Tongue (tissue), 2 donors: ENCODE measurements around the gene KRTAP5-2. TPM values are rescaled to one million over a fixed set of nuclear protein-coding genes. Genes with fewer than 3 reads are reported as not detected.

Experiments
- DNase-seq: peaks from one replicate; pipeline ENCODE4 v3.0.0-alpha.2; 2015
- total RNA-seq: library from RNA; depleted of rRNA; stranded (reverse); fragments of >200 nt; gene quantifications from one replicate; pipeline ENCODE4 v1.2.3, GENCODE V29; 2014

KRTAP5-2 gene
- total RNA-seq, 1 donor from 2014 or later = not detected

GRCh38 chr11:1567052-1567720, 30.9 kb downstream of the KRTAP5-2 start:
- no peak for DNase-seq

GRCh38 chr11:1566381-1567051, 31.6 kb downstream of the KRTAP5-2 start:
- DNase-seq = no peak

GRCh38 chr11:1565904-1566247, 32.2 kb downstream of the KRTAP5-2 start:
- no peak for DNase-seq

GRCh38 chr11:1565173-1565903, 32.8 kb downstream of the KRTAP5-2 start:
- DNase-seq = no peak

GRCh38 chr11:1564535-1565172, 33.4 kb downstream of the KRTAP5-2 start:
- DNase-seq = peak; percentile 82

- DNase-seq = peak; percentile 14
Observed at GRCh38 chr11:1563697-1564534, 34.2 kb downstream of the KRTAP5-2 start.

- no peak for DNase-seq
Observed at GRCh38 chr11:1563149-1563638, 34.9 kb downstream of the KRTAP5-2 start.

GRCh38 chr11:1562469-1563148, 35.5 kb downstream of the KRTAP5-2 start:
- DNase-seq = no peak

- DNase-seq = no peak
Observed at GRCh38 chr11:1561955-1562354, 36.1 kb downstream of the KRTAP5-2 start.

GRCh38 chr11:1561266-1561665, 36.8 kb downstream of the KRTAP5-2 start:
- DNase-seq = no peak

GRCh38 chr11:1560649-1561251, 37.3 kb downstream of the KRTAP5-2 start:
- DNase-seq = no peak

GRCh38 chr11:1560002-1560648, 38.0 kb downstream of the KRTAP5-2 start:
- DNase-seq = no peak

- peak; percentile 89 for DNase-seq
Observed at GRCh38 chr11:1559111-1559951, 38.8 kb downstream of the KRTAP5-2 start.

GRCh38 chr11:1558775-1559110, 39.4 kb downstream of the KRTAP5-2 start:
- DNase-seq = no peak

- DNase-seq = peak; percentile 70
Observed at GRCh38 chr11:1557904-1558774, 40.0 kb downstream of the KRTAP5-2 start.

GRCh38 chr11:1557051-1557884, 40.8 kb downstream of the KRTAP5-2 start:
- DNase-seq = no peak

- DNase-seq = no peak
Observed at GRCh38 chr11:1556278-1556902, 41.7 kb downstream of the KRTAP5-2 start.
